ENCODE data around the gene PRKCE.
"Not testable (repeated sequence)": the region's sequence is repeated elsewhere in the genome, so short reads cannot be mapped to it uniquely, and the experiment has no call there.

The PRKCE gene

GRCh38 chr2:45883603-45884000, 232.1 kb downstream of the PRKCE start:
- DNase-seq (ENCODE audit: low read depth in 2 of 2, low spot score in 1 of 2), result no peak

GRCh38 chr2:45884126-45884525, 232.7 kb downstream of the PRKCE start:
- no peak for DNase-seq (ENCODE audit: low read depth in 2 of 2, low spot score in 1 of 2)

GRCh38 chr2:45885171-45885621, 233.7 kb downstream of the PRKCE start:
- DNase-seq (ENCODE audit: low read depth in 2 of 2, low spot score in 1 of 2), result no peak

- DNase-seq (ENCODE audit: low read depth in 2 of 2, low spot score in 1 of 2), result no peak
Measured at GRCh38 chr2:45886171-45886663, 234.7 kb downstream of the PRKCE start.

GRCh38 chr2:45888167-45888566, 236.7 kb downstream of the PRKCE start:
- no peak for DNase-seq (ENCODE audit: low read depth in 2 of 2, low spot score in 1 of 2)

GRCh38 chr2:45888641-45889040, 237.2 kb downstream of the PRKCE start:
- no peak for DNase-seq (ENCODE audit: low read depth in 2 of 2, low spot score in 1 of 2)

- DNase-seq (ENCODE audit: low read depth in 2 of 2, low spot score in 1 of 2), result no peak
Measured at GRCh38 chr2:45889053-45889452, 237.6 kb downstream of the PRKCE start.

- no peak for DNase-seq (ENCODE audit: low read depth in 2 of 2, low spot score in 1 of 2)
Measured at GRCh38 chr2:45889620-45890370, 238.3 kb downstream of the PRKCE start.

GRCh38 chr2:45890371-45890646, 238.8 kb downstream of the PRKCE start:
- not testable (repeated sequence) for DNase-seq (ENCODE audit: low read depth in 2 of 2, low spot score in 1 of 2)

- DNase-seq (ENCODE audit: low read depth in 2 of 2, low spot score in 1 of 2), result no peak
Measured at GRCh38 chr2:45890819-45891218, 239.3 kb downstream of the PRKCE start.

- DNase-seq (ENCODE audit: low read depth in 2 of 2, low spot score in 1 of 2), result no peak
Measured at GRCh38 chr2:45891719-45892424, 240.4 kb downstream of the PRKCE start.

- no peak for DNase-seq (ENCODE audit: low read depth in 2 of 2, low spot score in 1 of 2)
Measured at GRCh38 chr2:45892425-45892745, 240.9 kb downstream of the PRKCE start.

GRCh38 chr2:45892757-45893156, 241.3 kb downstream of the PRKCE start:
- no peak for DNase-seq (ENCODE audit: low read depth in 2 of 2, low spot score in 1 of 2)

GRCh38 chr2:45894211-45894610, 242.7 kb downstream of the PRKCE start:
- no peak for DNase-seq (ENCODE audit: low read depth in 2 of 2, low spot score in 1 of 2)

GRCh38 chr2:45895241-45895861, 243.9 kb downstream of the PRKCE start:
- DNase-seq (ENCODE audit: low read depth in 2 of 2, low spot score in 1 of 2), result no peak

GRCh38 chr2:45896311-45896710, 244.8 kb downstream of the PRKCE start:
- DNase-seq (ENCODE audit: low read depth in 2 of 2, low spot score in 1 of 2), result no peak

- DNase-seq (ENCODE audit: low read depth in 2 of 2, low spot score in 1 of 2), result no peak
Measured at GRCh38 chr2:45897842-45898241, 246.4 kb downstream of the PRKCE start.

GRCh38 chr2:45898819-45899218, 247.3 kb downstream of the PRKCE start:
- no peak for DNase-seq (ENCODE audit: low read depth in 2 of 2, low spot score in 1 of 2)

GRCh38 chr2:45899926-45900325, 248.5 kb downstream of the PRKCE start:
- no peak for DNase-seq (ENCODE audit: low read depth in 2 of 2, low spot score in 1 of 2)

GRCh38 chr2:45901468-45902032, 250.1 kb downstream of the PRKCE start:
- no peak for DNase-seq (ENCODE audit: low read depth in 2 of 2, low spot score in 1 of 2)

- no peak for DNase-seq (ENCODE audit: low read depth in 2 of 2, low spot score in 1 of 2)
Measured at GRCh38 chr2:45902380-45902779, 250.9 kb downstream of the PRKCE start.

GRCh38 chr2:45902781-45903375, 251.4 kb downstream of the PRKCE start:
- DNase-seq (ENCODE audit: low read depth in 2 of 2, low spot score in 1 of 2), result no peak

Data from stimulated activated CD8-positive, alpha-beta memory T cell treated with anti-CD3 and anti-CD28 coated beads, Interleukin-4, amount 100 ng/mL, for 4 hours (primary cell).